Mesothelial cell of epicardium (in vitro differentiated cells): Measurements from ENCODE around the gene PMP22. TPM values are rescaled to one million over a fixed set of nuclear protein-coding genes. Genes with fewer than 3 reads are reported as not detected.

Experiments
- DNase-seq, 2 experiments: peaks; one replicate each; pipeline ENCODE4 v3.0.0; 2021; ENCODE audit warnings: low spot score in 2 of 2; ENCODE audit not compliant: unreplicated experiment in 2 of 2
- H3K27ac Mint-ChIP-seq: 2 replicates; pipeline ENCODE4 v1.8.0; 2021; ENCODE audit warnings: mixed read lengths
- H3K27me3 Mint-ChIP-seq: 2 replicates; pipeline ENCODE4 v1.8.0; 2021; ENCODE audit warnings: low read depth, mixed read lengths
- H3K36me3 Mint-ChIP-seq: 2 replicates; pipeline ENCODE4 v1.8.0; 2021; ENCODE audit warnings: mixed read lengths
- H3K4me1 Mint-ChIP-seq: 2 replicates; pipeline ENCODE4 v1.8.0; 2021; ENCODE audit warnings: mixed read lengths
- H3K4me3 Mint-ChIP-seq: 2 replicates; pipeline ENCODE4 v1.8.0; 2021; ENCODE audit warnings: mild to moderate bottlenecking, moderate library complexity, mixed read lengths
- H3K9me3 Mint-ChIP-seq: 2 replicates; pipeline ENCODE4 v1.8.0; 2021; ENCODE audit warnings: mixed read lengths
- total RNA-seq: library from RNA; stranded (reverse); gene quantifications from 3 replicates; pipeline ENCODE4 v1.2.1, GENCODE V29; 2021
- TF ChIP-seq, protein P1 (sequence below): fragments of 200-600 bp; sonication (generic); IDR thresholded peaks from one replicate; pipeline ENCODE4 v1.5.0; 2021; ENCODE audit warnings: antibody characterized with exemption; ENCODE audit not compliant: unreplicated experiment

Gene PMP22
- total RNA-seq, 1 donor from 2014 or later = 50.4 TPM

DNA sequence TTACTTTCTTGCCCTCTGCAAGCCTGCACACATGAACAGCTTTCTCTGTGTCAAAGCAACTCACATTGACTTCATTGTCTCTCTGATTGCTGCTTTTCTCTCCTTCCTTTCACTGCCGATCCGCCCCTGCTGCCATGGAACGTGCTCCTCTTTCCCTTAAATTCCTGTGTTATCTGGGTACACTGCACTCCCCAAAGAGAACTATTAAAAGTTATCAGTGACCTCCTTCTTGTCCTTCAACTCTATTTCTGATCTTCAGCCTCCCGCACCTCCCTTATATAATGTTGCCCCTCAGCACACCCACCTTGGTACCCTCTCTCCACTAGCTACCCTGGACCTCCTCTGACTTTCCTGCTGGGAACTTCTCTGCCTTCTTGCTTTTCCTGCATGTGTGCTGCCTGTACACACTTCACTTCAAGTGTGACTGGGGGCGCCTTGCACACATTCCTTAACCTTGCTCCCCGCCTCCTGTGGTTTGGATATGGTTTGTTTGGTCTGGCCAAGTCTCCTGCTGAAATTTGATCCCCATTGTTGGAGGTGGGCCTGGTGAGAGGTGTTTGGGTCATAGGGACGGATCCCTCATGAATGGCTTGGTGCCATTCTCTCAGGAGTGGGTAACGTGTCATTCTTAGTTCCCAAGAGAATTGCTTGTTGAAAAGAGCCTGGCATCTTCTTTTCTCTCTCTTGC, 26.7 kb upstream of the PMP22 start:
- DNase-seq = no peak
- Mint-ChIP-seq H3K27ac (no peak overlapping the region), H3K9me3 (peaks cover 4% of the 10 kb centered on the region), H3K27me3 (peaks cover 3% of the 10 kb centered on the region), H3K4me3 (no peak overlapping the region), H3K36me3 (no peaks in the 10 kb centered on the region), H3K4me1 (peaks cover 16% of the 10 kb centered on the region)
- TF ChIP-seq, protein P1, sequence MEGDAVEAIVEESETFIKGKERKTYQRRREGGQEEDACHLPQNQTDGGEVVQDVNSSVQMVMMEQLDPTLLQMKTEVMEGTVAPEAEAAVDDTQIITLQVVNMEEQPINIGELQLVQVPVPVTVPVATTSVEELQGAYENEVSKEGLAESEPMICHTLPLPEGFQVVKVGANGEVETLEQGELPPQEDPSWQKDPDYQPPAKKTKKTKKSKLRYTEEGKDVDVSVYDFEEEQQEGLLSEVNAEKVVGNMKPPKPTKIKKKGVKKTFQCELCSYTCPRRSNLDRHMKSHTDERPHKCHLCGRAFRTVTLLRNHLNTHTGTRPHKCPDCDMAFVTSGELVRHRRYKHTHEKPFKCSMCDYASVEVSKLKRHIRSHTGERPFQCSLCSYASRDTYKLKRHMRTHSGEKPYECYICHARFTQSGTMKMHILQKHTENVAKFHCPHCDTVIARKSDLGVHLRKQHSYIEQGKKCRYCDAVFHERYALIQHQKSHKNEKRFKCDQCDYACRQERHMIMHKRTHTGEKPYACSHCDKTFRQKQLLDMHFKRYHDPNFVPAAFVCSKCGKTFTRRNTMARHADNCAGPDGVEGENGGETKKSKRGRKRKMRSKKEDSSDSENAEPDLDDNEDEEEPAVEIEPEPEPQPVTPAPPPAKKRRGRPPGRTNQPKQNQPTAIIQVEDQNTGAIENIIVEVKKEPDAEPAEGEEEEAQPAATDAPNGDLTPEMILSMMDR = no peak

DNA sequence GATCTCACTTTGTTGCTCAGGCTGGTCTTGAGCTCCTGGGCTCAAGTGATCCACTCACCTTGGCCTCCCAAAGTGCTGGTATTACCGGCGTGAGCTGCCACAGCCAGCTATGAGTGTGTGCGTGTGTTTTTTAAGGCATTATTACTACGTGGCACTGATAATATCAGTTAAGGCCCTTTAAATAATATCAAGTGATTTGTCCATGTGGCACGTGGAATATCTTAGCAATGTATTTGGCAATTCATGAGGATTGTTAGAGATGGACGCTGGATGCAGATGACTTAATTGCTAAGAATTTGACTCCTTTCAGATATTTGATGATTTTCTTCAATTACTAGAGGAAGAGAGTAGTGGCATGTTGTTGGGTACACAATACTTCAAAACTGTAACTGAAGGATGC, 25.5 kb upstream of the PMP22 start:
- peaks cover 16% of the 10 kb centered on the region for H3K4me1 Mint-ChIP-seq
- no peak for DNase-seq
- peaks cover 4% of the 10 kb centered on the region for H3K9me3 Mint-ChIP-seq
- H3K36me3 Mint-ChIP-seq = no peaks in the 10 kb centered on the region
- no peak overlapping the region for H3K4me3 Mint-ChIP-seq
- TF ChIP-seq, protein P1 = no peak
- H3K27me3 Mint-ChIP-seq = peaks cover 3% of the 10 kb centered on the region
- no peak overlapping the region for H3K27ac Mint-ChIP-seq

DNA sequence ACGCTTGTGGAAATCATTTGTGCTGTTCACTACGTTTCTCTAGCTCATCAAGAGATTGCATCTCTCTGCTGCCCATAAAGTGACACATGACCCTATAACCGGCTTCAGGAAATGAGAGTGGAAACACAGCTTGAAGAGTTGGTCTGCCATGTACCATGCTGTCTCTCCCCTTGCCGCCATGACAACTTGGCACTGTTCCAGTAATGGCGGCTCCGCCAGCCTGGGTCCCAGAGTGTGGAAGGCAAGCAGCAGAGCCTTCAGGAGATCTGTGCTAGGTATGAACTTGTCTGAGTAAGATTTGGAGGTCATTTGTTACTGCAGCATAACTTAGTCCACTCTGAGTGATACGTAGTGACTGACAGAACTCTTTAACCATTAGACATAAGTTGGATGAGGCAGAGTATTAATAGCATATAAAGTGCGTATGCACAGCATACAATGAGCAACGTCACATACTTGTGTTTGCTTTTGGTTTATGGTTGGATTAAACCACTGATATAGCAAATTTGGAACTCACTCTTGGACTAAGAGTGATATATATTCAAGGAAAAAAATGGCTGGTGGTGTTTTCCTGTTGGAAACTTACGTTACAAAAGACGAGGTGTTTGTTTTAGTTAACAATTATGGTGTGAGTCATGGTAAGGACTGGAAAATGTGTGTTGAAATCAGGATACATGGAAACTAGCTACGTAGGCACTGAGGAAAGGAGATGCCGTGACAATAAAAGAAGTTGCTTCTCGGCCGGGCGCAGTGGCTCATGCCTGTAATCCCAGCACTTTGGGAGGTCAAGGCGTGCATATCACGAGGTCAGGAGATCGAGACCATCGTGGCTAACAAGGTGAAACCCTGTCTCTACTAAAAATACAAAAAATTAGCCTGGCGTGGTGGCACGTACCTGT, 24.4 kb upstream of the PMP22 start:
- H3K27me3 Mint-ChIP-seq = peaks cover 3% of the 10 kb centered on the region
- H3K4me3 Mint-ChIP-seq = no peak overlapping the region
- H3K36me3 Mint-ChIP-seq = no peaks in the 10 kb centered on the region
- DNase-seq = no peak
- peaks cover 4% of the 10 kb centered on the region for H3K9me3 Mint-ChIP-seq
- H3K4me1 Mint-ChIP-seq = peaks cover 16% of the 10 kb centered on the region
- H3K27ac Mint-ChIP-seq = no peak overlapping the region
- TF ChIP-seq, protein P1 = no peak

DNA sequence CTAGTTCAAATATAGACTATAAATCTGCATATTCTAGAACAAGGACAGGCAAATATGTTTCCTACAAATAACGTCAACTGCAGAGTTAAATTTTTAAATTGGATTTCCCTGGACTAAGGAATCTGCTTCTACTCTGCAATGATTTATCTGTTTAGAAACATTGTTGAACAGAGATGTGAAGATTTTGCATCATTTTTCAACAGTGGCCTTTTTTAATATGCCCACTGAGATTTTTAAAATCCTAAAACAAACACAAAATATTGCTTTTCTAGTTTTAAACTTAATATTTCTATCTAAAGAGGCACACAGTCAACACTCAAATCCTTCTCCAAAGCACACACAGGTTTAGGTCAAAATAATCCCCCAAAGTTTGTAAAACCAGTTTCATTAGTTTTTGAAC, 23.7 kb upstream of the PMP22 start:
- TF ChIP-seq, protein P1 = no peak
- Mint-ChIP-seq H3K36me3 (no peaks in the 10 kb centered on the region), H3K9me3 (peaks cover 4% of the 10 kb centered on the region), H3K27ac (no peak overlapping the region), H3K4me3 (no peak overlapping the region), H3K27me3 (peaks cover 3% of the 10 kb centered on the region), H3K4me1 (peaks cover 16% of the 10 kb centered on the region)
- no peak for DNase-seq

DNA sequence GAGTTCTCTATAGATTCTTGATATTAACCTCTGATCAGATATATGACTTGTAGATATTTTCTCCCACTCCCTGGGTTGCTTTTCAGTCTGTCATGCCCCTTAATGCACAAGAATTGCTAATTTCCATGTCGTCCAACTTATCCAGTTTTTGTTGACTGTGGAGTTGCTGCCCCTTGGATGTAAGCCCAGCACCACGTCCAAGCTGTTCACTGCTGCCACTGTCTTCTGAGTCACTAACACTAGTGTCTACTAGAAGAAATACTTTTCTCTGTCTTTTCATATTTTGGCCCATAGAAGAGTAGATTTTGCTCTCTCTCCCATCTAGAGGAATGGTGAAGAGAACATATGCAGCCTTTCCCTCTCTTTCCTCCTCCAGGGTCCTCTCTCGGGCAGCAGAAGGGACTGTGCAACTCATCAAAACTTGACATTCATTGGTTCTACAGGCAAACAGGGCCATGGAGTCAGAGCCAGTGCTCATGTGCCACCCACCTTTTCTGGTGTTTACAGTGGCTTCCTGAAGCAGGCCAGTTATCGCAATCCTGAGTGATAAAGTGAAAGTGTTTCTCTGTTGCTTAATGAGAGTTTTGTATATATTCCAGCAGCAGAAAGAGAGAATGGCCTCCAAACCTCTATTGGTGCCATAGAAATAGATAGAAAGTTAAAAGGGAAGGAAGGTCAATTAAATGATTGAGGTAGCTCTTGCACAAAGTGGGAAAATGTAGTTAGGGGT, 22.6 kb upstream of the PMP22 start:
- DNase-seq = no peak
- no peaks in the 10 kb centered on the region for H3K9me3 Mint-ChIP-seq
- H3K4me3 Mint-ChIP-seq = no peak overlapping the region
- H3K27ac Mint-ChIP-seq = no peak overlapping the region
- H3K4me1 Mint-ChIP-seq = peaks cover 16% of the 10 kb centered on the region
- TF ChIP-seq, protein P1 = no peak
- no peaks in the 10 kb centered on the region for H3K27me3 Mint-ChIP-seq
- no peaks in the 10 kb centered on the region for H3K36me3 Mint-ChIP-seq
